Measurements from ENCODE around the gene CNTROB. TPM values are rescaled to one million over a fixed set of nuclear protein-coding genes. Genes with fewer than 3 reads are reported as not detected.
"Not testable (repeated sequence)": the region's sequence is repeated elsewhere in the genome, so short reads cannot be mapped to it uniquely, and the experiment has no call there.

Gene CNTROB
- polyA plus RNA-seq, 3 donors, result 52.0 to 69.0 (median 65.7) TPM

GRCh38 chr17:7935859-7936258, 3.9 kb downstream of the CNTROB start:
- no peak for DNase-seq

GRCh38 chr17:7940034-7940433, 8.0 kb downstream of the CNTROB start:
- no peak for DNase-seq

- DNase-seq, result no peak
Observed at GRCh38 chr17:7940743-7941142, 8.7 kb downstream of the CNTROB start.

- no peak for DNase-seq
Observed at GRCh38 chr17:7943291-7943690, 11.3 kb downstream of the CNTROB start.

- DNase-seq, result no peak
Observed at GRCh38 chr17:7944326-7944725, 12.3 kb downstream of the CNTROB start.

GRCh38 chr17:7945651-7946050, 13.6 kb downstream of the CNTROB start:
- DNase-seq, result no peak

GRCh38 chr17:7946441-7946840, 14.4 kb downstream of the CNTROB start:
- DNase-seq, result no peak

- DNase-seq, result no peak
Observed at GRCh38 chr17:7947651-7948050, 15.6 kb downstream of the CNTROB start.

- no peak for DNase-seq
Observed at GRCh38 chr17:7950578-7950977, 18.6 kb downstream of the CNTROB start.

GRCh38 chr17:7951143-7951792, 19.3 kb downstream of the CNTROB start:
- no peak for DNase-seq

GRCh38 chr17:7953266-7953665, 21.3 kb downstream of the CNTROB start:
- DNase-seq, result not testable (repeated sequence)

- no peak for DNase-seq
Observed at GRCh38 chr17:7955414-7956227, 23.6 kb downstream of the CNTROB start.

GRCh38 chr17:7956228-7956965, 24.4 kb downstream of the CNTROB start:
- peak; percentile 27 for DNase-seq

GRCh38 chr17:7959503-7960253, 27.7 kb downstream of the CNTROB start:
- no peak for DNase-seq

GRCh38 chr17:7961421-7961820, 29.4 kb downstream of the CNTROB start:
- DNase-seq, result no peak

- DNase-seq, result no peak
Observed at GRCh38 chr17:7967751-7968150, 35.7 kb downstream of the CNTROB start.

GRCh38 chr17:7969433-7969832, 37.4 kb downstream of the CNTROB start:
- no peak for DNase-seq

GRCh38 chr17:7971651-7972050, 39.6 kb downstream of the CNTROB start:
- no peak for DNase-seq

- no peak for DNase-seq
Observed at GRCh38 chr17:7972131-7972785, 40.3 kb downstream of the CNTROB start.

GRCh38 chr17:7974638-7975131, 42.7 kb downstream of the CNTROB start:
- no peak for DNase-seq

GRCh38 chr17:7977039-7977438, 45.0 kb downstream of the CNTROB start:
- DNase-seq, result no peak
